ENCODE measurements around the gene KLHDC9. TPM values are rescaled to one million over a fixed set of nuclear protein-coding genes. Genes with fewer than 3 reads are reported as not detected.

KLHDC9 gene
- total and polyA plus RNA-seq, 2 donors (not counting 1 experiment from before 2014, with no cell fraction given) = 0.95 to 3.0 TPM

GRCh38 chr1:161139766-161140165, 41.6 kb downstream of the KLHDC9 start:
- no peaks in the 10 kb centered on the region for H3K4me1 ChIP-seq (ENCODE audit: control insufficient read depth, extremely low read depth, insufficient read depth, low read length)
- H3K4me3 ChIP-seq (replicated peaks in 1 of 4; ENCODE audit: control extremely low read depth in 1 of 4, insufficient read depth in 1 of 4, low read depth in 3 of 4, low read length in 4 of 4) = no peak overlapping the region
- no peaks in the 10 kb centered on the region for H4K20me1 ChIP-seq (ENCODE audit: control insufficient read depth, extremely low read depth, insufficient read depth, low read length)
- no peaks in the 10 kb centered on the region for H3K27me3 ChIP-seq (ENCODE audit: control insufficient read depth, insufficient read depth, low read length)
- H3K4me2 ChIP-seq (ENCODE audit: extremely low read depth, insufficient read depth, low read length) = no peak overlapping the region
- TF ChIP-seq EZH2 (IDR thresholded peaks at IDR 0.05; ENCODE audit: low read length, missing control alignments) (no peak), CTCF (conservative IDR thresholded peaks at IDR 0.05 in 1 of 2, IDR thresholded peaks at IDR 0.05 in 1 of 2; ENCODE audit: low read depth in 1 of 2, low read length in 2 of 2) (peak; percentile 44 to 60)
- H3K79me2 ChIP-seq (ENCODE audit: control insufficient read depth, insufficient read depth, low read length) = peaks cover 4% of the 10 kb centered on the region
- H3K9ac ChIP-seq (ENCODE audit: insufficient read depth, low read length) = no peak overlapping the region
- H3K36me3 ChIP-seq (ENCODE audit: control insufficient read depth, insufficient read depth, low read length) = no peaks in the 10 kb centered on the region
- DNase-seq (ENCODE audit: low read depth in 2 of 2) = peak in 1 of 2 donors; percentile 73
- H3K27ac ChIP-seq (ENCODE audit: insufficient read depth, low read length) = no peak overlapping the region
- no peak overlapping the region for H2AFZ ChIP-seq (ENCODE audit: low read length)
- H3K9me3 ChIP-seq (ENCODE audit: control insufficient read depth, insufficient read depth, low read depth, low read length) = no peaks in the 10 kb centered on the region

- no peaks in the 10 kb centered on the region for H3K36me3 ChIP-seq (ENCODE audit: control insufficient read depth, insufficient read depth, low read length)
- H3K79me2 ChIP-seq (ENCODE audit: control insufficient read depth, insufficient read depth, low read length) = no peaks in the 10 kb centered on the region
- no peaks in the 10 kb centered on the region for H3K4me1 ChIP-seq (ENCODE audit: control insufficient read depth, extremely low read depth, insufficient read depth, low read length)
- TF ChIP-seq CTCF (conservative IDR thresholded peaks at IDR 0.05 in 1 of 2, IDR thresholded peaks at IDR 0.05 in 1 of 2; ENCODE audit: low read depth in 1 of 2, low read length in 2 of 2) (no peak), EZH2 (IDR thresholded peaks at IDR 0.05; ENCODE audit: low read length, missing control alignments) (no peak)
- no peaks in the 10 kb centered on the region for H3K9me3 ChIP-seq (ENCODE audit: control insufficient read depth, insufficient read depth, low read depth, low read length)
- H2AFZ ChIP-seq (ENCODE audit: low read length) = no peak overlapping the region
- H3K27me3 ChIP-seq (ENCODE audit: control insufficient read depth, insufficient read depth, low read length) = no peaks in the 10 kb centered on the region
- H3K9ac ChIP-seq (ENCODE audit: insufficient read depth, low read length) = no peak overlapping the region
- DNase-seq (ENCODE audit: low read depth in 2 of 2) = no peak
- no peak overlapping the region for H3K4me2 ChIP-seq (ENCODE audit: extremely low read depth, insufficient read depth, low read length)
- H3K27ac ChIP-seq (ENCODE audit: insufficient read depth, low read length) = no peak overlapping the region
- no peak overlapping the region for H3K4me3 ChIP-seq (replicated peaks in 1 of 4; ENCODE audit: control extremely low read depth in 1 of 4, insufficient read depth in 1 of 4, low read depth in 3 of 4, low read length in 4 of 4)
- no peaks in the 10 kb centered on the region for H4K20me1 ChIP-seq (ENCODE audit: control insufficient read depth, extremely low read depth, insufficient read depth, low read length)
Observed at GRCh38 chr1:161140755-161141400, 42.7 kb downstream of the KLHDC9 start.

GRCh38 chr1:161145832-161146231, 47.7 kb downstream of the KLHDC9 start:
- Histone ChIP-seq H3K4me3 (replicated peaks in 1 of 4; ENCODE audit: control extremely low read depth in 1 of 4, insufficient read depth in 1 of 4, low read depth in 3 of 4, low read length in 4 of 4) (no peak overlapping the region), H3K4me2 (ENCODE audit: extremely low read depth, insufficient read depth, low read length) (no peak overlapping the region), H3K4me1 (ENCODE audit: control insufficient read depth, extremely low read depth, insufficient read depth, low read length) (no peaks in the 10 kb centered on the region), H3K27ac (ENCODE audit: insufficient read depth, low read length) (no peak overlapping the region), H3K27me3 (ENCODE audit: control insufficient read depth, insufficient read depth, low read length) (no peaks in the 10 kb centered on the region), H4K20me1 (ENCODE audit: control insufficient read depth, extremely low read depth, insufficient read depth, low read length) (no peaks in the 10 kb centered on the region), H3K9me3 (ENCODE audit: control insufficient read depth, insufficient read depth, low read depth, low read length) (no peaks in the 10 kb centered on the region), H3K9ac (ENCODE audit: insufficient read depth, low read length) (no peak overlapping the region), H2AFZ (ENCODE audit: low read length) (no peak overlapping the region), H3K36me3 (ENCODE audit: control insufficient read depth, insufficient read depth, low read length) (no peaks in the 10 kb centered on the region), H3K79me2 (ENCODE audit: control insufficient read depth, insufficient read depth, low read length) (no peaks in the 10 kb centered on the region)
- DNase-seq (ENCODE audit: low read depth in 2 of 2) = no peak
- TF ChIP-seq CTCF (conservative IDR thresholded peaks at IDR 0.05 in 1 of 2, IDR thresholded peaks at IDR 0.05 in 1 of 2; ENCODE audit: low read depth in 1 of 2, low read length in 2 of 2) = no peak
- no peak for TF ChIP-seq EZH2 (IDR thresholded peaks at IDR 0.05; ENCODE audit: low read length, missing control alignments)

Other genes with a start within 250 kb of the KLHDC9 start
- not detected in 2 replicates for gene CD244, start 235.5 kb upstream of the KLHDC9 start, total RNA-seq
- not detected in 2 replicates for gene CD244, start 235.5 kb upstream of the KLHDC9 start, polyA plus RNA-seq
- under 0.01 TPM in 1 of 2 replicates, not detected in the other for gene ITLN1, start 213.2 kb upstream of the KLHDC9 start, total RNA-seq
- gene ITLN1, start 213.2 kb upstream of the KLHDC9 start, polyA plus RNA-seq = not detected in 2 replicates
- not detected in 2 replicates for gene ITLN2, start 143.6 kb upstream of the KLHDC9 start, total RNA-seq
- not detected in 2 replicates for gene ITLN2, start 143.6 kb upstream of the KLHDC9 start, polyA plus RNA-seq
- 0.66 and 2.1 TPM in 2 replicates for gene F11R, start 77.2 kb upstream of the KLHDC9 start, total RNA-seq
- 0.50 and 1.5 TPM in 2 replicates for gene F11R, start 77.2 kb upstream of the KLHDC9 start, polyA plus RNA-seq
- gene TSTD1, start 59.4 kb upstream of the KLHDC9 start, total RNA-seq = 0.66 and 0.77 TPM in 2 replicates
- 0.24 and 7.5 TPM in 2 replicates for gene TSTD1, start 59.4 kb upstream of the KLHDC9 start, polyA plus RNA-seq
- gene USF1, start 52.4 kb upstream of the KLHDC9 start, total RNA-seq = 71.7 and 80.1 TPM in 2 replicates
- 23.9 and 25.0 TPM in 2 replicates for gene USF1, start 52.4 kb upstream of the KLHDC9 start, polyA plus RNA-seq
- gene ARHGAP30, start 28.5 kb upstream of the KLHDC9 start, total RNA-seq = not detected in 2 replicates
- gene ARHGAP30, start 28.5 kb upstream of the KLHDC9 start, polyA plus RNA-seq = 0.01 TPM in 1 of 2 replicates, not detected in the other
- under 0.01 and 0.33 TPM in 2 replicates for gene NECTIN4, start 8.8 kb upstream of the KLHDC9 start, total RNA-seq
- gene NECTIN4, start 8.8 kb upstream of the KLHDC9 start, polyA plus RNA-seq = 0.07 and 0.16 TPM in 2 replicates
- gene PFDN2, start 19.7 kb downstream of the KLHDC9 start, total RNA-seq = 39.6 and 45.5 TPM in 2 replicates
- 145 and 188 TPM in 2 replicates for gene PFDN2, start 19.7 kb downstream of the KLHDC9 start, polyA plus RNA-seq
- gene NIT1, start 19.7 kb downstream of the KLHDC9 start, total RNA-seq = 24.7 and 30.6 TPM in 2 replicates
- gene NIT1, start 19.7 kb downstream of the KLHDC9 start, polyA plus RNA-seq = 42.6 and 83.1 TPM in 2 replicates
- gene DEDD, start 34.3 kb downstream of the KLHDC9 start, total RNA-seq = 15.4 and 21.6 TPM in 2 replicates
- gene DEDD, start 34.3 kb downstream of the KLHDC9 start, polyA plus RNA-seq = 40.0 and 40.3 TPM in 2 replicates
- gene UFC1, start 55.6 kb downstream of the KLHDC9 start, total RNA-seq = 87.0 and 95.8 TPM in 2 replicates
- gene UFC1, start 55.6 kb downstream of the KLHDC9 start, polyA plus RNA-seq = 154 and 168 TPM in 2 replicates
- 7.7 and 10.2 TPM in 2 replicates for gene USP21, start 61.1 kb downstream of the KLHDC9 start, total RNA-seq
- 11.7 and 13.6 TPM in 2 replicates for gene USP21, start 61.1 kb downstream of the KLHDC9 start, polyA plus RNA-seq
- 9.2 and 12.2 TPM in 2 replicates for gene PPOX, start 68.1 kb downstream of the KLHDC9 start, total RNA-seq
- 5.6 and 6.0 TPM in 2 replicates for gene PPOX, start 68.1 kb downstream of the KLHDC9 start, polyA plus RNA-seq
- gene B4GALT3, start 79.1 kb downstream of the KLHDC9 start, total RNA-seq = 13.4 and 18.7 TPM in 2 replicates
- gene B4GALT3, start 79.1 kb downstream of the KLHDC9 start, polyA plus RNA-seq = 17.8 and 19.2 TPM in 2 replicates
- 0.51 and 1.3 TPM in 2 replicates for gene ADAMTS4, start 100.7 kb downstream of the KLHDC9 start, total RNA-seq
- gene ADAMTS4, start 100.7 kb downstream of the KLHDC9 start, polyA plus RNA-seq = 0.75 and 1.0 TPM in 2 replicates
- gene NDUFS2, start 104.0 kb downstream of the KLHDC9 start, total RNA-seq = 142 and 194 TPM in 2 replicates
- 135 and 141 TPM in 2 replicates for gene NDUFS2, start 104.0 kb downstream of the KLHDC9 start, polyA plus RNA-seq
- not detected in 2 replicates for gene FCER1G, start 116.9 kb downstream of the KLHDC9 start, total RNA-seq
- gene FCER1G, start 116.9 kb downstream of the KLHDC9 start, polyA plus RNA-seq = 0.21 and 0.85 TPM in 2 replicates
- not detected in 2 replicates for gene APOA2, start 125.3 kb downstream of the KLHDC9 start, total RNA-seq
- gene APOA2, start 125.3 kb downstream of the KLHDC9 start, polyA plus RNA-seq = not detected in 2 replicates
- 9.2 and 11.7 TPM in 2 replicates for gene TOMM40L, start 127.7 kb downstream of the KLHDC9 start, total RNA-seq
- gene TOMM40L, start 127.7 kb downstream of the KLHDC9 start, polyA plus RNA-seq = 11.1 and 12.0 TPM in 2 replicates
- not detected in 2 replicates for gene NR1I3, start 139.8 kb downstream of the KLHDC9 start, total RNA-seq
- not detected in 2 replicates for gene NR1I3, start 139.8 kb downstream of the KLHDC9 start, polyA plus RNA-seq
- not detected in 2 replicates for gene PCP4L1, start 160.4 kb downstream of the KLHDC9 start, total RNA-seq
- not detected in 2 replicates for gene PCP4L1, start 160.4 kb downstream of the KLHDC9 start, polyA plus RNA-seq
- gene MPZ, start 211.6 kb downstream of the KLHDC9 start, total RNA-seq = 0.51 and 0.99 TPM in 2 replicates
- gene MPZ, start 211.6 kb downstream of the KLHDC9 start, polyA plus RNA-seq = 1.1 and 1.9 TPM in 2 replicates
- gene SDHC, start 216.0 kb downstream of the KLHDC9 start, total RNA-seq = 13.4 and 24.8 TPM in 2 replicates
- 484 and 512 TPM in 2 replicates for gene SDHC, start 216.0 kb downstream of the KLHDC9 start, polyA plus RNA-seq

Measured in fibroblast of lung (primary cell).